Neural cell (in vitro differentiated cells): ENCODE results near the gene TGFBR3L. TPM values are rescaled to one million over a fixed set of nuclear protein-coding genes. Genes with fewer than 3 reads are reported as not detected.

Experiments
- H2AFZ ChIP-seq: fragments of 200-600, 300-800 bp; sonication (generic), shearing (Covaris generic); 2 replicates; pipeline ENCODE4 v1.6.0; 2014; ENCODE audit warnings: low read depth, mild to moderate bottlenecking, antibody characterized with exemption, low read length, moderate library complexity
- H3F3A ChIP-seq: fragments of 200-600 bp; shearing (Covaris generic); 2 replicates; pipeline ENCODE4 v1.6.1; 2016; ENCODE audit warnings: mild to moderate bottlenecking, moderate library complexity, mixed read lengths, antibody characterized with exemption, low read length; ENCODE audit not compliant: insufficient read depth, poor library complexity, severe bottlenecking
- H3K27ac ChIP-seq: fragments of 200-600, 300-800 bp; sonication (generic), shearing (Covaris generic); 2 replicates; pipeline ENCODE4 v1.5.1; 2014; ENCODE audit warnings: mild to moderate bottlenecking, low read length, moderate library complexity
- H3K27me3 ChIP-seq: fragments of 300-800, 200-600 bp; sonication (generic), shearing (Covaris generic); 2 replicates; pipeline ENCODE4 v1.6.0; 2014; ENCODE audit warnings: mild to moderate bottlenecking, low read depth, low read length, moderate library complexity; ENCODE audit not compliant: insufficient read depth
- H3K36me3 ChIP-seq: fragments of 300-800, 200-600 bp; sonication (generic), shearing (Covaris generic); 2 replicates; pipeline ENCODE4 v1.5.1; 2014; ENCODE audit warnings: mild to moderate bottlenecking, antibody characterized with exemption, low read length, moderate library complexity; ENCODE audit not compliant: insufficient read depth
- H3K4me2 ChIP-seq: fragments of 300-800, 200-600 bp; sonication (generic), shearing (Covaris generic); 2 replicates; pipeline ENCODE4 v1.6.0; 2014; ENCODE audit warnings: mild to moderate bottlenecking, low read length
- H3K4me3 ChIP-seq: fragments of 300-800, 200-600 bp; sonication (generic), shearing (Covaris generic); 2 replicates; pipeline ENCODE4 v1.5.1; 2014; ENCODE audit warnings: mild to moderate bottlenecking, low read length, moderate library complexity
- H3K79me2 ChIP-seq: fragments of 200-600 bp; shearing (Covaris generic); replicated peaks from 2 replicates; pipeline ENCODE4 v1.6.0; 2014; ENCODE audit warnings: mild to moderate bottlenecking, low read length, moderate library complexity; ENCODE audit not compliant: insufficient read depth
- H3K9ac ChIP-seq: fragments of 300-800, 200-600 bp; sonication (generic), shearing (Covaris generic); 2 replicates; pipeline ENCODE4 v1.6.1; 2016; ENCODE audit warnings: mild to moderate bottlenecking, low read length, mixed read lengths
- H3K9me2 ChIP-seq: fragments of 200-600 bp; shearing (Covaris generic); 2 replicates; pipeline ENCODE4 v1.6.1; 2016; ENCODE audit warnings: mild to moderate bottlenecking, low read length, mixed read lengths; ENCODE audit not compliant: insufficient read depth
- H3K9me3 ChIP-seq: fragments of 200-600, 300-800 bp; sonication (generic), shearing (Covaris generic); 2 replicates; pipeline ENCODE4 v1.6.1; 2016; ENCODE audit warnings: mild to moderate bottlenecking, mixed run types, low read length, moderate library complexity, mixed read lengths
- H4K20me1 ChIP-seq: fragments of 200-600 bp; shearing (Covaris generic); 2 replicates; pipeline ENCODE4 v1.6.1; 2016; ENCODE audit warnings: mild to moderate bottlenecking, mixed run types; ENCODE audit not compliant: insufficient read depth
- EP300 ChIP-seq: fragments of 450-650 bp; conservative IDR thresholded peaks from 2 replicates; pipeline ENCODE4 v1.6.1; 2014; ENCODE audit warnings: antibody characterized with exemption, mild to moderate bottlenecking, moderate library complexity; ENCODE audit not compliant: poor library complexity, severe bottlenecking
- EZH2 ChIP-seq: fragments of 200-600, 300-800 bp; shearing (Covaris generic), sonication (generic); IDR thresholded peaks from 2 replicates; pipeline ENCODE4 v1.6.1; 2014; ENCODE audit warnings: antibody characterized with exemption, low read length, borderline replicate concordance, mild to moderate bottlenecking; ENCODE audit not compliant: insufficient read depth, poor library complexity, severe bottlenecking
- MXI1 ChIP-seq: fragments of 450-650 bp; conservative IDR thresholded peaks from 2 replicates; pipeline ENCODE4 v1.6.1; 2014; ENCODE audit warnings: antibody characterized with exemption, mild to moderate bottlenecking; ENCODE audit not compliant: poor library complexity, severe bottlenecking
- POLR2AphosphoS5 ChIP-seq: IDR thresholded peaks from 2 replicates; pipeline ENCODE4 v1.6.1; 2012
- RAD21 ChIP-seq: fragments of 450-650 bp; conservative IDR thresholded peaks from 2 replicates; pipeline ENCODE4 v1.6.1; 2014; ENCODE audit warnings: antibody characterized with exemption, mild to moderate bottlenecking, moderate library complexity
- REST ChIP-seq: IDR thresholded peaks from 2 replicates; pipeline ENCODE4 v1.6.1; 2012; ENCODE audit warnings: borderline replicate concordance
- SMC3 ChIP-seq: fragments of 450-650 bp; conservative IDR thresholded peaks from 2 replicates; pipeline ENCODE4 v1.6.1; 2014; ENCODE audit warnings: antibody characterized with exemption, mild to moderate bottlenecking, moderate library complexity; ENCODE audit not compliant: poor library complexity
- TAF1 ChIP-seq: IDR thresholded peaks from 2 replicates; pipeline ENCODE4 v1.6.1; 2012; ENCODE audit warnings: low read depth
- polyA plus RNA-seq: library from polyadenylated mRNA; depleted of rRNA; stranded (reverse); fragments of >200 nt; gene quantifications from 2 replicates; pipeline ENCODE4 v1.2.3, GENCODE V29; 2014
- TF ChIP-seq, protein P1 (sequence below): fragments of 450-650 bp; IDR thresholded peaks from 2 replicates; pipeline ENCODE4 v1.5.1; 2014; ENCODE audit warnings: antibody characterized with exemption, mild to moderate bottlenecking, moderate library complexity; ENCODE audit not compliant: poor library complexity, severe bottlenecking

TGFBR3L gene
- polyA plus RNA-seq, 1 donor from 2014 or later, result not detected

GRCh38 chr19:7874897-7875273 lies 39.7 kb upstream of the TGFBR3L start:
- no peaks in the 10 kb centered on the region for H3K36me3 ChIP-seq
- H3K9me3 ChIP-seq, result no peaks in the 10 kb centered on the region
- peak overlapping the region; percentile 98 for H3K9ac ChIP-seq
- peak overlapping the region; percentile 86 for H3K27ac ChIP-seq
- peak overlapping the region; percentile 75 for H2AFZ ChIP-seq
- H4K20me1 ChIP-seq, result no peaks in the 10 kb centered on the region
- peak overlapping the region; percentile 76 for H3K4me2 ChIP-seq
- H3F3A ChIP-seq, result peaks cover 6% of the 10 kb centered on the region
- H3K9me2 ChIP-seq, result no peaks in the 10 kb centered on the region
- H3K27me3 ChIP-seq, result no peaks in the 10 kb centered on the region
- H3K4me3 ChIP-seq, result peak overlapping the region; percentile 92
- H3K79me2 ChIP-seq, result peaks cover 13% of the 10 kb centered on the region
- TF ChIP-seq SMC3 (no peak), EP300 (no peak), REST (no peak), MXI1 (no peak), POLR2AphosphoS5 (no peak), EZH2 (no peak), TAF1 (no peak), RAD21 (no peak)
- TF ChIP-seq, protein P1, sequence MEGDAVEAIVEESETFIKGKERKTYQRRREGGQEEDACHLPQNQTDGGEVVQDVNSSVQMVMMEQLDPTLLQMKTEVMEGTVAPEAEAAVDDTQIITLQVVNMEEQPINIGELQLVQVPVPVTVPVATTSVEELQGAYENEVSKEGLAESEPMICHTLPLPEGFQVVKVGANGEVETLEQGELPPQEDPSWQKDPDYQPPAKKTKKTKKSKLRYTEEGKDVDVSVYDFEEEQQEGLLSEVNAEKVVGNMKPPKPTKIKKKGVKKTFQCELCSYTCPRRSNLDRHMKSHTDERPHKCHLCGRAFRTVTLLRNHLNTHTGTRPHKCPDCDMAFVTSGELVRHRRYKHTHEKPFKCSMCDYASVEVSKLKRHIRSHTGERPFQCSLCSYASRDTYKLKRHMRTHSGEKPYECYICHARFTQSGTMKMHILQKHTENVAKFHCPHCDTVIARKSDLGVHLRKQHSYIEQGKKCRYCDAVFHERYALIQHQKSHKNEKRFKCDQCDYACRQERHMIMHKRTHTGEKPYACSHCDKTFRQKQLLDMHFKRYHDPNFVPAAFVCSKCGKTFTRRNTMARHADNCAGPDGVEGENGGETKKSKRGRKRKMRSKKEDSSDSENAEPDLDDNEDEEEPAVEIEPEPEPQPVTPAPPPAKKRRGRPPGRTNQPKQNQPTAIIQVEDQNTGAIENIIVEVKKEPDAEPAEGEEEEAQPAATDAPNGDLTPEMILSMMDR, result no peak

GRCh38 chr19:7877249-7877836 lies 37.3 kb upstream of the TGFBR3L start:
- H3K4me3 ChIP-seq, result no peak overlapping the region
- no peak overlapping the region for H3K4me2 ChIP-seq
- no peaks in the 10 kb centered on the region for H3K27me3 ChIP-seq
- no peak overlapping the region for H3K9ac ChIP-seq
- H4K20me1 ChIP-seq, result no peaks in the 10 kb centered on the region
- no peak overlapping the region for H3K27ac ChIP-seq
- H3K9me3 ChIP-seq, result no peaks in the 10 kb centered on the region
- H3K36me3 ChIP-seq, result no peaks in the 10 kb centered on the region
- TF ChIP-seq REST, result no peak
- no peak for TF ChIP-seq POLR2AphosphoS5
- no peak for TF ChIP-seq EP300
- TF ChIP-seq RAD21, result no peak
- TF ChIP-seq EZH2, result no peak
- TF ChIP-seq TAF1, result no peak
- no peak for TF ChIP-seq SMC3
- H3F3A ChIP-seq, result peaks cover 6% of the 10 kb centered on the region
- peaks cover 13% of the 10 kb centered on the region for H3K79me2 ChIP-seq
- H2AFZ ChIP-seq, result no peak overlapping the region
- no peaks in the 10 kb centered on the region for H3K9me2 ChIP-seq
